GM12801 (cell line): ENCODE results near the gene ELAVL1.

Source experiments
- TF ChIP-seq, protein P1 (sequence below): IDR thresholded peaks from one replicate; pipeline ENCODE4 v1.5.1; 2011; ENCODE audit warnings: control low read depth; ENCODE audit not compliant: insufficient read length; ENCODE audit errors: extremely low read depth

The ELAVL1 gene

DNA sequence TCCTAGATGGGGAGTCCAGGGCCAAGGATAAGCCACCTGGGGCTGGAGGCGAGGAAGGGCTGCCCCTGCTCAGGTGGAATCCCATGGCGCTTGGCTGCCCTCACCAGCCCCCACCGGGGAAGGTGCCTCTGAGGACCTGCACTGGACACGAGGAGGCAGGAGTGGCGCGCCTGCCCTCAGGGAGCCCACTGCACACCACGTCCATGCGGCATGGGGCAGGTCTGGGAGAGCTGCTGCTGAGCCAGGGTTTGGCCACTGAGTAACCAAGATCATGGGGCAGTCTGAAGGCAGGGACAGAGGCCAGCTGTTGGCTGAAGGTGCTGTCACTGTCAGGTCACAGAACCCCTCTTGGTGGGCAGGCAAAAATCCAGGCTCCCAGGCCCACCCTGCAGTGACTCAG, 25.9 kb downstream of the ELAVL1 start:
- TF ChIP-seq, protein P1, sequence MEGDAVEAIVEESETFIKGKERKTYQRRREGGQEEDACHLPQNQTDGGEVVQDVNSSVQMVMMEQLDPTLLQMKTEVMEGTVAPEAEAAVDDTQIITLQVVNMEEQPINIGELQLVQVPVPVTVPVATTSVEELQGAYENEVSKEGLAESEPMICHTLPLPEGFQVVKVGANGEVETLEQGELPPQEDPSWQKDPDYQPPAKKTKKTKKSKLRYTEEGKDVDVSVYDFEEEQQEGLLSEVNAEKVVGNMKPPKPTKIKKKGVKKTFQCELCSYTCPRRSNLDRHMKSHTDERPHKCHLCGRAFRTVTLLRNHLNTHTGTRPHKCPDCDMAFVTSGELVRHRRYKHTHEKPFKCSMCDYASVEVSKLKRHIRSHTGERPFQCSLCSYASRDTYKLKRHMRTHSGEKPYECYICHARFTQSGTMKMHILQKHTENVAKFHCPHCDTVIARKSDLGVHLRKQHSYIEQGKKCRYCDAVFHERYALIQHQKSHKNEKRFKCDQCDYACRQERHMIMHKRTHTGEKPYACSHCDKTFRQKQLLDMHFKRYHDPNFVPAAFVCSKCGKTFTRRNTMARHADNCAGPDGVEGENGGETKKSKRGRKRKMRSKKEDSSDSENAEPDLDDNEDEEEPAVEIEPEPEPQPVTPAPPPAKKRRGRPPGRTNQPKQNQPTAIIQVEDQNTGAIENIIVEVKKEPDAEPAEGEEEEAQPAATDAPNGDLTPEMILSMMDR = no peak

DNA sequence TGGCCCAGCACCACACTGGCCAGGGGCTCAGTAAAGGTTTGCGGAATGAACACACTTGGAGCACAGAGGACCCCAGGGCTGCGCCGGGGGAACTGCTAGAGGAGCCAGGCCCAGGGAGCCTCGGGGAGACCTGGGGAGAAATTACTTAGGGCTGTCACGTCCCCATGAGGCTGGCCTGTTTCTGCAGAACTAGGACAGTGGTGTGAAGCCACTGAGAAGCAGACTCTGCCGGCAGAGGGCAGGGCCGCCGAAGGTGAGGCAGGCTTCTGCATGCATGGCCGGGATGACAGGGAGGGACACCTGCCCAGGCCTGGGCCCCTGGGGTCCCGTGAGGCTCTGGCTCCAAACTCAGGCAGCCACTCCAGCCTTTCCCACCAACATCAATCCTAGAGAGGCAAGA, 26.4 kb downstream of the ELAVL1 start:
- TF ChIP-seq, protein P1 = no peak

DNA sequence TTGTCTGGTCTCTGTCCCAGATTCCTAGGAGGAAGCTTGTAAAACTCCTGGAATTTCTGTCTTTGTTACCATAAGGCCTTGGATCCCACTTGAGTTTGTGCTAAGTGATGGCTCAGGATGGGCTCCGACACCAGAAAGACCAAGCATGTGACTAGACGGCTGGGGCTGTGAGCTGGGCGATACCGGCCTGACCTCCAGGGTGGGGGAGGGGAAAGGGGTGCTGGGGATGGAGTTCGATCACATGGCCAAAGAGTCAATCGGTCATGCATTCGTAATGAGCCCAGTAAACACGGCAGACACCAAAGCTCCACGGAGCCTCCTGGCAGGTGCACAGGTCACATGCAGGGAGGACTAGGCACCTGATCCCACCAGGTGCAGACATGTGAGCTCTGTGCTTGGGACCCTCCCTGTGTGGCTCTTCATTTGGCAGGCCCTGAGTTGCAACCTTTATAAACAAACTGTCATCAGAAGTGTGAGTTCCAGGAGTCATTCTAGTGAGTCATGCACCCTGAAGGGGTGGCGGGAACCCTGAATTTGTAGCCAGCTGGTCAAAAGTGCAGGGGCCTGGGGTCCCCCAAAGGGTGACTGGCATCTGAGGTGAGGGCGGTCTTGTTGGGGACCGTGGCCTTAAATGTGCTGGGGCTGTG, 27.1 kb downstream of the ELAVL1 start:
- TF ChIP-seq, protein P1 = no peak

DNA sequence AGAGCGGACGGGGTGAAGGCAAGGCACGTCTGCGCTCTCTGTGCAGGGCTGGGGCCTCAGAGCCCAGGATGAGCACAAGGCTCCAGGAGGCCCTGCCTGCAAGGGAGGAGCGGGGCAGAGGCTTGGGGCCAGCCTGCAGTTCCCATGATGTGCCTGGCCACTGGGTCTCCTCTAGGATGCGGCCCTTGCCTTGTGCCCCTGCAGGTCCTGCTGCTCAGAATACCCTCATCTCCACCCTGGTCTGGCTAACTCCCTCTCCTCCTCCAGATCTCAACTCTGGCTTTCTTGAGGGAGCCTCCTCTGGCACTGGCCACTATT, 27.8 kb downstream of the ELAVL1 start:
- TF ChIP-seq, protein P1 = no peak

DNA sequence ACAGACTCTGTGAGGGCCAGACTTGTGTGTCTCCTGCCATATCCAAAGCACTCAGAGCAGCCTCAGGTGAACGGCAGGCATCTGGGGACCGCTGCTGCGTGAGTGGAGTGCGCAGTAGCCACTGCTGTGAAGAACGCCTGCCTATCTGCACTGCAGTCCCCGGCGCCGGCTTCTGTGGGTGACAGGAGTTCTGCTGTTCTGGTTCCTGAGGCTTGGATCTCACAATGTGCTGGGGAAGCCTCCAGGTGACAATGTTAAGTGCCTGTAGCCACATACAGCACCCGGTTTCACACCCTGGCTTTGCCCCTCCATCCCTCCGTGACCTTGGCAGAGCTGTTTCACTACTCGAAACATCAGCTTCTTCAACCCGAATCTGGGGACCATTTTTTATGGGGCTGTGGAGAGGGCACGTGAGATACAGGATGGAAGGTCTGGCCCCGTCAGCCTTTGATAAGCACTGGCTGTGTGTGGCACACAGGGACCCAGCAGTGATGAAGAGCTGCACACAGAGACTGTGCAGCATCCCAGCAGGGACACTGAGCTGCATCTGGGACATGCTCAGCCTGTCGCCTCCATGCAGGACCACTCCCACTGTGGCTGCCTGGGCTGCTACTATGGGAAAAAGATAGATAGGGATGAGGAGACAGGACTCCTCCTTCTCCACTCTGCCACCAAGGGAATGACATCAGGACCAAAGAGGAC, 28.3 kb downstream of the ELAVL1 start:
- TF ChIP-seq, protein P1 = no peak

DNA sequence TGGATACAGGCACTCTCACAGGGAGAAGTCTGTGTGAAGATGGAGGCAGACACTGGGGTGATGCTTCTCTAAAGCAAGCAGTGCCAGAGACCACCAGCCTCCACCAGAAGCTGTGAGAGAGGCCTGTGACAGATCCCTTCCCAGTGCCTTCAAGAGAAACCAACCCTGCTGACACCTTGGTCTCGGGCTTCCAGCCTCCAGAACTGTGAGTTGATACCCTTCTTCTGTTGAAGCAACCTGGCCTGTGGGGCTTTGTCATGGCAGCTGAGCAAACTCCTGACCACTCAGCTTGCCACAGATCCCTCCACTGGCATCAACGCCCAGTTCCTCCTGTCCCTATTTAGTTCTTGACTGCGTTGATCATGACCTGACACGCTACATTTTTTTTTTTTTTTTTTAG, 29.0 kb downstream of the ELAVL1 start:
- TF ChIP-seq, protein P1 = no peak

DNA sequence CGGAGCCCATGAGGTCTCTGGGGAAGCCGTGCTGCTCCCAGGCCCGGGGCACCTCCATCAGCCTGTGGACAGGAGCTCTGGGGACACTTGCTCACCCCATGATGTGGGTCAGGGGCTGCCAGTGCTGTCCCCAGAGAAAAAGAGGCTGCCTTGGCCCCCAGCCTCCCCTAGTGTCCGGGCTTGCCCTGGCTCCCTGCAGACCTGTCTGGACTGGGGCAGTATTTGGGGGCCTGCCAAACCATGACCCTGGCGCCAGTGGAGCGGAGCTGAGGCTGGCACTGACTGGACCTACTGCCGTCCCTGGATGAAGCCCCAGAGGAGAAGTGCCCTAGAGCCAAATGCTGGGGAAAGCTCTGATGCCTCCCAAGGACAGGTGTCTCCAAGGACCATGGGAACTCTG, 30.4 kb downstream of the ELAVL1 start:
- TF ChIP-seq, protein P1 = no peak
